ENCODE data around the gene USP4. TPM values are rescaled to one million over a fixed set of nuclear protein-coding genes. Genes with fewer than 3 reads are reported as not detected.

Gene USP4
- total RNA-seq = 26.7 and 33.3 TPM in 2 replicates

GRCh38 chr3:49339941-49340800, at the start of gene USP4:
USP4 (minus strand) TSS chr3:49340053; CDS start chr3:49340024, 29 bp downstream.

GRCh38 chr3:49358217-49358883, 18.5 kb upstream of the USP4 start, which contains the start of gene GPX1:
GPX1 (minus strand) TSS chr3:49358353; CDS start chr3:49358278, 75 bp downstream.

GRCh38 chr3:49276475-49277382, 63.1 kb downstream of the USP4 start, which contains the start of gene C3orf62:
C3orf62 (minus strand) TSS chr3:49277232; CDS start chr3:49276872, 360 bp downstream.

Other genes starting within 250 kb of the USP4 start
- gene QRICH1, start 246.0 kb downstream of the USP4 start, total RNA-seq = 48.5 and 61.9 TPM in 2 replicates
- gene QARS1, start 235.3 kb downstream of the USP4 start, total RNA-seq = 272 and 308 TPM in 2 replicates
- gene USP19, start 219.2 kb downstream of the USP4 start, total RNA-seq = 34.4 and 43.7 TPM in 2 replicates
- gene LAMB2, start 207.0 kb downstream of the USP4 start, total RNA-seq = 330 and 659 TPM in 2 replicates
- gene CCDC71, start 173.7 kb downstream of the USP4 start, total RNA-seq = 15.2 and 18.6 TPM in 2 replicates
- gene KLHDC8B, start 168.5 kb downstream of the USP4 start, total RNA-seq = 29.3 and 31.9 TPM in 2 replicates
- gene C3orf62, start 62.8 kb downstream of the USP4 start, total RNA-seq = 0.81 and 2.0 TPM in 2 replicates
- 330 and 468 TPM in 2 replicates for gene GPX1, start 18.3 kb upstream of the USP4 start, total RNA-seq
- gene RHOA, start 71.9 kb upstream of the USP4 start, total RNA-seq = 507 and 573 TPM in 2 replicates
- gene TCTA, start 72.4 kb upstream of the USP4 start, total RNA-seq = 12.8 and 13.5 TPM in 2 replicates
- 0.27 and 1.2 TPM in 2 replicates for gene AMT, start 82.4 kb upstream of the USP4 start, total RNA-seq
- 5.7 and 6.2 TPM in 2 replicates for gene NICN1, start 89.3 kb upstream of the USP4 start, total RNA-seq
- 23.4 and 32.8 TPM in 2 replicates for gene DAG1, start 130.2 kb upstream of the USP4 start, total RNA-seq
- under 0.01 and 0.09 TPM in 2 replicates for gene BSN, start 214.4 kb upstream of the USP4 start, total RNA-seq

Measured in endothelial cell of coronary artery (primary cell).